Astrocyte of the cerebellum (primary cell): ENCODE measurements around the gene CEPT1.

ENCODE experiments used
- DNase-seq: peaks from one replicate; pipeline ENCODE4 v3.0.0-alpha.2; 2011; ENCODE audit warnings: low read depth
- H3K4me3 ChIP-seq: 2 replicates; pipeline ENCODE4 v1.5.1; 2011; ENCODE audit warnings: mild to moderate bottlenecking, low read depth, low read length, moderate library complexity
- in situ Hi-C: cut with HindIII; loops from 2 replicates; pipeline ENCODE4 v1.10.0; 2017; ENCODE audit warnings: low sequenced_read_pairs
- TF ChIP-seq, protein P1 (sequence below): IDR thresholded peaks from 2 replicates; pipeline ENCODE4 v1.5.1; 2012; ENCODE audit warnings: low read length, low read depth, moderate library complexity, mild to moderate bottlenecking; ENCODE audit errors: missing control alignments

Gene CEPT1

DNA sequence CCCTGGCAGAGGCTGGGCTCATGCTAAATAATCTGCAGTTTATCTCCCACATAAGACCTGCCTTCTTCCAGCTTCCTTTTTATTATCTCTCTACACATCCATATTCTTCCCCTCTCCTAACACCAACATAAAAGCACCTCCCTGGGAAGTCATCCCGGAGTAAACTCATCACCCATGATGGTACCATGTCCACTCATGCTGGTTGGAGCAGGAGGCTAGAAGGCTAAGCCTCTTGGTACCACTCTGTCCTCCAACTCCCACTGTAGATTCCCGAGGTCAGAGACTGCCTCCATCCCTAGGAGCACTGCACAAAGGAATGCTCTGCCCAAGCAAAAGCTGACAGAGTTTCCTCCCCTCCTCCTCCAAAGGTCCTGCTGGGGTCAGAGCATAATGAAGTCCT is 56.2 kb downstream of the CEPT1 start:
- no peak for DNase-seq
- no peak overlapping the region for H3K4me3 ChIP-seq
- TF ChIP-seq, protein P1, sequence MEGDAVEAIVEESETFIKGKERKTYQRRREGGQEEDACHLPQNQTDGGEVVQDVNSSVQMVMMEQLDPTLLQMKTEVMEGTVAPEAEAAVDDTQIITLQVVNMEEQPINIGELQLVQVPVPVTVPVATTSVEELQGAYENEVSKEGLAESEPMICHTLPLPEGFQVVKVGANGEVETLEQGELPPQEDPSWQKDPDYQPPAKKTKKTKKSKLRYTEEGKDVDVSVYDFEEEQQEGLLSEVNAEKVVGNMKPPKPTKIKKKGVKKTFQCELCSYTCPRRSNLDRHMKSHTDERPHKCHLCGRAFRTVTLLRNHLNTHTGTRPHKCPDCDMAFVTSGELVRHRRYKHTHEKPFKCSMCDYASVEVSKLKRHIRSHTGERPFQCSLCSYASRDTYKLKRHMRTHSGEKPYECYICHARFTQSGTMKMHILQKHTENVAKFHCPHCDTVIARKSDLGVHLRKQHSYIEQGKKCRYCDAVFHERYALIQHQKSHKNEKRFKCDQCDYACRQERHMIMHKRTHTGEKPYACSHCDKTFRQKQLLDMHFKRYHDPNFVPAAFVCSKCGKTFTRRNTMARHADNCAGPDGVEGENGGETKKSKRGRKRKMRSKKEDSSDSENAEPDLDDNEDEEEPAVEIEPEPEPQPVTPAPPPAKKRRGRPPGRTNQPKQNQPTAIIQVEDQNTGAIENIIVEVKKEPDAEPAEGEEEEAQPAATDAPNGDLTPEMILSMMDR, result no peak
- in situ Hi-C loops, result no loop called here

DNA sequence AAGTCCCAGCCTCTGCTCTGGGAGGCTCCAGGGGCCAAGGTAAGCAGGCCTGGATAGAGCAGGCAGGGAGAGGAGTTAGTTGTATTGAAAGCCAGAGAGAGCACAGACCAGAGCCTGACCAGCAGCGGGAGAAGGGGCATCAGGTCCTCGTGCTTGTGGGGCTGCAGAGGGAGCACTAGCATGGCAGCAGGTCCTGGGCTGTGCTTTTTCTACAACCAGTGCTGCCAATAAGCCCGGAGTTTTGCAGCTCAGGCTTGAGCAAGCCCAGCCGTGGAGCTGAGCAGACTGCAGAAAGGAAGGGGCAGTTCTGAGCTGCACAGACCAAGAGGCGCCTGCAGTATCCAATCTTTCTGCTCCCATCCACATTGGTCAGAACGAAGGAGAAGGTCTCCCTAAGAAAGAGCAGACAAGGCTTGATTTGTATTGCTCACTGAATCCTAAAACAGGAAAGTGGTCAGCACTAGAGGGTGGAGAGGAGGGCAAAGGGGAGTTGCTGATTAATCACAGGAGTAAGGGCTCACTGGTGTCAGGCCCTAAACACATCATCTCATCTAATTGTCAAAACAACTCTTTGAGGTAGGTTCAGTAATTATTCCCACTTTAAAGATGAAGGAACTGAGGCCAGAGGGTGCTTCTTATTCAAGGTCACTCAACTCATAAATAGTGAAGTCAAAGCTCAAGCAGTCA is 57.7 kb downstream of the CEPT1 start:
- no peak overlapping the region for H3K4me3 ChIP-seq
- no peak for DNase-seq
- TF ChIP-seq, protein P1, result no peak
- in situ Hi-C loops, result no loop called here

DNA sequence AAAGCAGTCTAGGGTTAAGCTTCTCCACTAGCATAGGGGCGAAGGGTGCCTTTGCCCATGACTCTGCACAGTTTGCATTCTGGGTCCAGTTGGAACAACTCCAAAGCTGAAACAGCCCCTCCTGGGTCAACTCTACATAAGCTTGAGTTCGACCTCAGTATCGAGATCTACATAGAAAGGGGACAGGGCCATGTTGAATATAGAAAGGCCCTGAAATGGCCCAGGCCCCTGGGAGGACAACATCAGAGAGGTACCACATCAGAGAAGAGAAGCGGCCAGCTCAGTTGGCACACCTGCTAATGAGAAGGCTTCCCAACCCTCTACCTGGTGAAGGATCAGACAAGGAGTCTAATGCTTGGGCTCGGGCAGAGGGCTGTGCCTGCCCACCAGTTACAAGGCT is 58.8 kb downstream of the CEPT1 start:
- no peak for DNase-seq
- in situ Hi-C loops, result no loop called here
- TF ChIP-seq, protein P1, result no peak
- H3K4me3 ChIP-seq, result no peak overlapping the region

GRCh38 chr1:111199329-111199728 is 59.3 kb downstream of the CEPT1 start:
- no peak for DNase-seq
- no peak overlapping the region for H3K4me3 ChIP-seq
- TF ChIP-seq, protein P1, result no peak
- in situ Hi-C loops, result no loop called here

GRCh38 chr1:111199881-111200801 is 60.1 kb downstream of the CEPT1 start, which contains the start of gene DENND2D:
Gene DENND2D (minus strand): TSS chr1:111200646. CDS start chr1:111200459, 187 bp downstream.
- DNase-seq, result no peak
- TF ChIP-seq, protein P1, result no peak
- in situ Hi-C loops, result loop anchor here (25.0 kb wide), 1 partner anchor 562 kb away; the partner anchor contains the start of gene DDX20
- H3K4me3 ChIP-seq, result no peak within 1 kb of the TSS

DNA sequence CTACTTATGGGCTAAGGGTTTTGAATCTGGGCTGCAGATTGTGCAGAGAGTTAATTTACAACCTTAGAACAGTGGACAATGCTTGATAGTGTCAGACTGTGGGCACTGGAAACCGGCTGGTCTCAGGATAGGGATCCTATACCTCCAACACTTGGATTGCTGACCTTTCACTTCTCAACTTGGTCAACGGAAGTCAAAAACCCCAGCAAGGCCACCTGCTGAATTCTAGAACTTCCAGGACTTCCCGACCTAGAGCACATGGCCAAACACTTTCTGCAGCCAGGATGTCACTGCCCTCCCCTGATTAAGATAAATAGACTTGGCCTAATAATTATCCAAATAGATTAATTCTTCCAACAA is 60.8 kb downstream of the CEPT1 start:
- H3K4me3 ChIP-seq, result no peak overlapping the region
- TF ChIP-seq, protein P1, result no peak
- in situ Hi-C loops, result loop anchor here (25.0 kb wide), 1 partner anchor 562 kb away; the partner anchor contains the start of gene DDX20
- no peak for DNase-seq
